GM12878 (cell line): ENCODE data around the gene NSUN7. TPM values are rescaled to one million over a fixed set of nuclear protein-coding genes. Genes with fewer than 3 reads are reported as not detected.

ENCODE experiments used
- ATAC-seq: fragments of 200-7000 bp; cut with Tn5 transposase; 3 replicates; pipeline ENCODE4 v1.9.1; 2020; ENCODE audit warnings: mild to moderate bottlenecking, moderate library complexity
- BruUV-seq: library from RNA; stranded (reverse); fragments of 400-500 nt; replicated peaks from 2 replicates; lab custom pipeline; 2021; lab: Mats Ljungman, UMichigan
- CTCF ChIA-PET: fragments of 300-600 bp; sonication (Branson Sonifier 250); formaldehyde crosslinking; extraction: SDS; loops from one replicate; lab custom pipeline; 2021; ENCODE audit warnings: inconsistent platforms; lab: Yijun Ruan, JAX
- POLR2A ChIA-PET: fragments of 350-600 bp; formaldehyde crosslinking; extraction: SDS; loops from one replicate; lab custom pipeline; 2021; ENCODE audit warnings: inconsistent platforms; lab: Charles Lee
- RAD21 ChIA-PET: fragments of 300-600 bp; sonication (Branson Sonifier 250); formaldehyde crosslinking; loops from one replicate; lab custom pipeline; 2023; ENCODE audit warnings: antibody characterized with exemption; ENCODE audit not compliant: unreplicated experiment; lab: Charles Lee
- SMC1A ChIA-PET: fragments of 300-600 bp; sonication (Branson Sonifier 250); formaldehyde crosslinking; loops from one replicate; lab custom pipeline; 2023; ENCODE audit not compliant: unreplicated experiment, uncharacterized antibody; lab: Charles Lee
- DNase-seq: peaks from one replicate; pipeline ENCODE4 v3.0.0-alpha.2; 2011; ENCODE audit warnings: low read depth, low spot score
- FAIRE-seq: peaks from 3 replicates; lab custom pipeline; 2011; peaks lifted over from hg19 to GRCh38; lab: Jason Lieb, UNC
- H2AFZ ChIP-seq: 2 replicates; pipeline ENCODE4 v1.6.0; 2011; ENCODE audit warnings: low read depth, low read length, control low read depth; ENCODE audit not compliant: control insufficient read depth
- H3K27ac ChIP-seq: 2 replicates; pipeline ENCODE4 v1.5.1; 2011; ENCODE audit warnings: control low read depth; ENCODE audit not compliant: control insufficient read depth, insufficient read depth
- H3K27me3 ChIP-seq, 2 experiments: replicated peaks in 1 of 2; 2 replicates each; pipeline versions ENCODE4 v1.6.0 to v1.6.1; 2011; ENCODE audit warnings: low read length in 1 of 2; ENCODE audit not compliant: control insufficient read depth in 2 of 2, insufficient read depth in 2 of 2
- H3K36me3 ChIP-seq, 2 experiments: 2 replicates each; pipeline ENCODE4 v1.5.1; 2011; ENCODE audit warnings: low read length in 1 of 2; ENCODE audit not compliant: control insufficient read depth in 2 of 2, insufficient read depth in 2 of 2
- H3K4me1 ChIP-seq: 2 replicates; pipeline ENCODE4 v1.6.1; 2011; ENCODE audit warnings: mild to moderate bottlenecking, low read length, moderate library complexity, mixed read lengths; ENCODE audit not compliant: control insufficient read depth, insufficient read depth
- H3K4me2 ChIP-seq: 2 replicates; pipeline ENCODE4 v1.6.0; 2011; ENCODE audit warnings: control low read depth; ENCODE audit not compliant: control insufficient read depth, insufficient read depth
- H3K4me3 ChIP-seq: fragments of 200-600 bp; sonication (generic); 2 replicates; pipeline ENCODE4 v1.5.1; 2016
- H3K79me2 ChIP-seq: 2 replicates; pipeline ENCODE4 v1.6.0; 2011; ENCODE audit warnings: low read length; ENCODE audit not compliant: control insufficient read depth, insufficient read depth
- H3K9ac ChIP-seq: 2 replicates; pipeline ENCODE4 v1.8.0; 2011; ENCODE audit warnings: low read length, control low read depth, mixed read lengths; ENCODE audit not compliant: control insufficient read depth, insufficient read depth
- H3K9me3 ChIP-seq: replicated peaks from 3 replicates; pipeline ENCODE4 v1.5.1; 2011; ENCODE audit warnings: mild to moderate bottlenecking, low read length; ENCODE audit not compliant: control insufficient read depth, insufficient read depth
- H4K20me1 ChIP-seq: 2 replicates; pipeline ENCODE4 v1.6.0; 2011; ENCODE audit not compliant: control insufficient read depth, insufficient read depth
- BMI1 ChIP-seq: fragments of 450-650 bp; IDR thresholded peaks from 2 replicates; pipeline ENCODE4 v1.6.1; 2016; ENCODE audit warnings: mild to moderate bottlenecking, moderate library complexity, borderline replicate concordance
- IKZF1 ChIP-seq: fragments of 450-650 bp; conservative IDR thresholded peaks from 2 replicates; pipeline ENCODE4 v1.6.1; 2017; ENCODE audit warnings: antibody characterized with exemption, mild to moderate bottlenecking
- IRF3 ChIP-seq: fragments of 450-650 bp; IDR thresholded peaks from 2 replicates; pipeline ENCODE4 v1.6.1; 2014; ENCODE audit warnings: mild to moderate bottlenecking
- MYB ChIP-seq: fragments of 150-350 bp; IDR thresholded peaks from 2 replicates; pipeline ENCODE4 v1.6.1; 2014; ENCODE audit warnings: mild to moderate bottlenecking, low read depth, low read length, borderline replicate concordance
- NFXL1 ChIP-seq: fragments of 450-650 bp; IDR thresholded peaks from 2 replicates; pipeline ENCODE4 v1.6.1; 2017; ENCODE audit warnings: antibody characterized with exemption, mild to moderate bottlenecking, borderline replicate concordance
- PAX8 ChIP-seq: fragments of 450-650 bp; IDR thresholded peaks from 2 replicates; pipeline ENCODE4 v1.6.1; 2017; ENCODE audit warnings: mild to moderate bottlenecking, moderate library complexity
- RAD51 ChIP-seq: fragments of 450-650 bp; IDR thresholded peaks from 2 replicates; pipeline ENCODE4 v1.6.1; 2016; ENCODE audit warnings: moderate library complexity, mild to moderate bottlenecking, inconsistent platforms
- SIX5 ChIP-seq: IDR thresholded peaks from 2 replicates; pipeline ENCODE4 v1.6.1; 2011; ENCODE audit warnings: mild to moderate bottlenecking, low read depth, low read length, moderate library complexity; ENCODE audit not compliant: severe bottlenecking
- SMC3 ChIP-seq: IDR thresholded peaks from 2 replicates; pipeline ENCODE4 v1.6.1; 2011; ENCODE audit warnings: low read length, improper control_type of control experiment, borderline replicate concordance
- TARDBP ChIP-seq: IDR thresholded peaks from 2 replicates; pipeline ENCODE4 v1.6.1; 2016; ENCODE audit warnings: borderline replicate concordance
- TCF12 ChIP-seq: IDR thresholded peaks from 2 replicates; pipeline ENCODE4 v1.6.1; 2011; ENCODE audit warnings: low read depth, mild to moderate bottlenecking, low read length
- TCF3 ChIP-seq: IDR thresholded peaks from 2 replicates; pipeline ENCODE4 v1.6.1; 2012; ENCODE audit warnings: low read depth, mild to moderate bottlenecking, low read length, borderline replicate concordance; ENCODE audit not compliant: insufficient read depth
- ZBED1 ChIP-seq: IDR thresholded peaks from 2 replicates; pipeline ENCODE4 v1.6.1; 2016; ENCODE audit warnings: borderline replicate concordance
- ZBTB33 ChIP-seq: fragments of 450-650 bp; IDR thresholded peaks from 2 replicates; pipeline ENCODE4 v1.6.1; 2017; ENCODE audit warnings: mild to moderate bottlenecking
- ZNF217 ChIP-seq: fragments of 450-650 bp; IDR thresholded peaks from 2 replicates; pipeline ENCODE4 v1.6.1; 2017; ENCODE audit warnings: antibody characterized with exemption, mild to moderate bottlenecking
- WGBS: methylation state at CpG from one replicate; pipeline ENCODE4 v1.1.6; 2016; ENCODE audit warnings: low lambda C conversion rate; ENCODE audit not compliant: insufficient replicate concordance, insufficient coverage; ENCODE audit errors: missing lambda C conversion rate; 5-methylcytosine and 5-hydroxymethylcytosine counted together
- in situ Hi-C: fragments of 300-500 bp; cut with MboI; formaldehyde crosslinking; loops from 9 replicates; pipeline ENCODE4 v1.14.3; 2018; ENCODE audit warnings: mixed read lengths
- intact Hi-C: fragments of 100-400 bp; cut with micrococcal nuclease; formaldehyde crosslinking; loops from one replicate; pipeline ENCODE4 v1.14.2; 2022; ENCODE audit not compliant: unreplicated experiment
- polyA plus RNA-seq, 11 experiments: library from polyadenylated mRNA; depleted of rRNA in 4 of 11; unstranded in 6 of 11; stranded (reverse) in 5 of 11; fragments of >200 nt; fragmentation: Nextera tagmentation in 4 of 11; fragmentation: Illumina TruSeq in 1 of 11; extraction: Ambion mirVana in 4 of 11; extraction: Trizol in 1 of 11; gene quantifications; 1 replicate in 1 of 11; 2 replicates in 10 of 11; pipeline versions ENCODE4 v1.2.1 to v1.2.3, GENCODE V29; 2011 to 2016; ENCODE audit warnings: inconsistent platforms in 2 of 11, missing spikeins in 2 of 11, low read depth in 1 of 11
- total RNA-seq, 4 experiments: library from RNA; depleted of rRNA in 3 of 4; stranded (reverse); fragments of >200 nt in 3 of 4; fragmentation: Illumina TruSeq in 1 of 4; extraction: Trizol in 1 of 4; gene quantifications; 2 replicates each; pipeline versions ENCODE4 v1.2.1 to v1.2.3, GENCODE V29; 2013 to 2021
- TF ChIP-seq, protein P1 (sequence below): IDR thresholded peaks from 2 replicates; pipeline ENCODE4 v1.6.1; 2011; ENCODE audit warnings: borderline replicate concordance, low read depth, mild to moderate bottlenecking, moderate library complexity, mixed read lengths, low read length; ENCODE audit not compliant: insufficient read depth; ENCODE audit errors: extremely low read length
- TF ChIP-seq, protein P2 (sequence below): fragments of 450-650 bp; IDR thresholded peaks from 2 replicates; pipeline ENCODE4 v1.6.1; 2016; ENCODE audit warnings: mild to moderate bottlenecking
- TF ChIP-seq, protein P3 (sequence below): IDR thresholded peaks from 2 replicates; pipeline ENCODE4 v1.6.1; 2012; ENCODE audit warnings: low read depth, low read length, improper control_type of control experiment

The NSUN7 gene
- total and polyA plus RNA-seq, 10 of the 15 experiments (the other 5 are each of a cell fraction or from before 2014, with no cell fraction given), result 0.02 to 0.21 (median 0.15) TPM; not detected in 3

DNA sequence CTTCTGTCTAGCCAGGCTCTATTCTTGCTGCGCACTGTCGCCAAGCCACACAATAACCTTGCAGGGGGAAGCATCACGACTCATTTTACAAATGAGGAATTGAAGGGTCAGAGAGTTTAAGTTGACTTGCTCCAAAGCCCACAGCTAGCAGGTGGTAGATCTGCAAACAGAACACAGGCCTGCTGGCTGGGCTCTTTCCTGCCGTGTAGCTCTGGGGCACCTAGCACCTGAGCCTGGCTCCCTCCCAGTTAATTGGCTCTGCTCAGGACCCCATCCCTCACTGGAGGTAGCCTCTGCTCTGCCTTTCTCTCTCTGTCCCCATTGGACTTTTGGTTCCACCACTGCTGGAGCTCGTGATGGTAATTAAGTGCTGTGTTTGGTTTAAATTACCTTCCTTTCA is 98.5 kb downstream of the NSUN7 start:
- RAD21 ChIA-PET, result interaction anchor here (0.6 to 3.7 kb wide), 2 partner anchors 111 to 281 kb away, joined by 3 to 15 read pairs; no protein-coding TSS in a partner anchor
- no TSS peak for BruUV-seq
- Histone ChIP-seq H3K27ac (no peak overlapping the region), H3K4me3 (no peak overlapping the region), H4K20me1 (no peaks in the 10 kb centered on the region), H3K9ac (no peak overlapping the region), H3K4me1 (no peaks in the 10 kb centered on the region), H3K27me3 (no peaks in the 10 kb centered on the region), H3K9me3 (no peaks in the 10 kb centered on the region), H3K4me2 (no peak overlapping the region), H3K79me2 (no peaks in the 10 kb centered on the region), H2AFZ (no peak overlapping the region), H3K36me3 (no peaks in the 10 kb centered on the region)
- POLR2A ChIA-PET, result no interaction called here
- in situ Hi-C loops, result no loop called here
- WGBS, result 60% methylated on average over 5 of the region's 5 CpGs
- intact Hi-C loops, result no loop called here
- no peak for FAIRE-seq
- TF ChIP-seq MYB (no peak), IKZF1 (no peak), TARDBP (no peak), ZNF217 (no peak), PAX8 (no peak), ZBED1 (no peak), NFXL1 (no peak), IRF3 (no peak), TCF12 (no peak), ZBTB33 (no peak), SIX5 (no peak), SMC3 (no peak), RAD51 (no peak), BMI1 (no peak), TCF3 (no peak)
- TF ChIP-seq, protein P1, sequence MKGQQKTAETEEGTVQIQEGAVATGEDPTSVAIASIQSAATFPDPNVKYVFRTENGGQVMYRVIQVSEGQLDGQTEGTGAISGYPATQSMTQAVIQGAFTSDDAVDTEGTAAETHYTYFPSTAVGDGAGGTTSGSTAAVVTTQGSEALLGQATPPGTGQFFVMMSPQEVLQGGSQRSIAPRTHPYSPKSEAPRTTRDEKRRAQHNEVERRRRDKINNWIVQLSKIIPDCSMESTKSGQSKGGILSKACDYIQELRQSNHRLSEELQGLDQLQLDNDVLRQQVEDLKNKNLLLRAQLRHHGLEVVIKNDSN, result no peak
- TF ChIP-seq, protein P2, sequence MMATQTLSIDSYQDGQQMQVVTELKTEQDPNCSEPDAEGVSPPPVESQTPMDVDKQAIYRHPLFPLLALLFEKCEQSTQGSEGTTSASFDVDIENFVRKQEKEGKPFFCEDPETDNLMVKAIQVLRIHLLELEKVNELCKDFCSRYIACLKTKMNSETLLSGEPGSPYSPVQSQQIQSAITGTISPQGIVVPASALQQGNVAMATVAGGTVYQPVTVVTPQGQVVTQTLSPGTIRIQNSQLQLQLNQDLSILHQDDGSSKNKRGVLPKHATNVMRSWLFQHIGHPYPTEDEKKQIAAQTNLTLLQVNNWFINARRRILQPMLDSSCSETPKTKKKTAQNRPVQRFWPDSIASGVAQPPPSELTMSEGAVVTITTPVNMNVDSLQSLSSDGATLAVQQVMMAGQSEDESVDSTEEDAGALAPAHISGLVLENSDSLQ, result no peak
- TF ChIP-seq, protein P3, sequence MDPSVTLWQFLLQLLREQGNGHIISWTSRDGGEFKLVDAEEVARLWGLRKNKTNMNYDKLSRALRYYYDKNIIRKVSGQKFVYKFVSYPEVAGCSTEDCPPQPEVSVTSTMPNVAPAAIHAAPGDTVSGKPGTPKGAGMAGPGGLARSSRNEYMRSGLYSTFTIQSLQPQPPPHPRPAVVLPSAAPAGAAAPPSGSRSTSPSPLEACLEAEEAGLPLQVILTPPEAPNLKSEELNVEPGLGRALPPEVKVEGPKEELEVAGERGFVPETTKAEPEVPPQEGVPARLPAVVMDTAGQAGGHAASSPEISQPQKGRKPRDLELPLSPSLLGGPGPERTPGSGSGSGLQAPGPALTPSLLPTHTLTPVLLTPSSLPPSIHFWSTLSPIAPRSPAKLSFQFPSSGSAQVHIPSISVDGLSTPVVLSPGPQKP, result no peak
- CTCF ChIA-PET, result interaction anchor here (0.6 to 11.5 kb wide), 5 partner anchors 7 to 155 kb away, joined by 3 to 224 read pairs (median 6); no protein-coding TSS in a partner anchor
- ATAC-seq, result no peak
- SMC1A ChIA-PET, result interaction anchor here (1.1 kb wide), 1 partner anchor 49 kb away, joined by 3 read pairs; no protein-coding TSS in a partner anchor
- no peak for DNase-seq
